ENCODE data around the gene BRSK2.
"Not testable (repeated sequence)": the region's sequence is repeated elsewhere in the genome, so short reads cannot be mapped to it uniquely, and the experiment has no call there.

Gene BRSK2

GRCh38 chr11:1502168-1502953 is 112.6 kb downstream of the BRSK2 start:
- no peak for DNase-seq

GRCh38 chr11:1502954-1503707 is 113.4 kb downstream of the BRSK2 start:
- DNase-seq = no peak

GRCh38 chr11:1503708-1504104 is 114.0 kb downstream of the BRSK2 start:
- no peak for DNase-seq

- no peak for DNase-seq
Observed at GRCh38 chr11:1504138-1504537, 114.4 kb downstream of the BRSK2 start.

- no peak for DNase-seq
Observed at GRCh38 chr11:1504581-1505290, 115.0 kb downstream of the BRSK2 start.

GRCh38 chr11:1505480-1505879 is 115.7 kb downstream of the BRSK2 start:
- no peak for DNase-seq

- no peak for DNase-seq
Observed at GRCh38 chr11:1506981-1507380, 117.2 kb downstream of the BRSK2 start.

GRCh38 chr11:1507381-1508140 is 117.8 kb downstream of the BRSK2 start:
- no peak for DNase-seq

- DNase-seq = no peak
Observed at GRCh38 chr11:1508491-1508891, 118.8 kb downstream of the BRSK2 start.

GRCh38 chr11:1508986-1509385 is 119.3 kb downstream of the BRSK2 start:
- no peak for DNase-seq

- DNase-seq = no peak
Observed at GRCh38 chr11:1509626-1510255, 120.0 kb downstream of the BRSK2 start.

GRCh38 chr11:1510351-1510750 is 120.6 kb downstream of the BRSK2 start:
- not testable (repeated sequence) for DNase-seq

- no peak for DNase-seq
Observed at GRCh38 chr11:1510928-1511327, 121.2 kb downstream of the BRSK2 start.

- no peak for DNase-seq
Observed at GRCh38 chr11:1511937-1512496, 122.3 kb downstream of the BRSK2 start.

Data from activated CD4-positive, alpha-beta T cell treated with anti-CD3 and anti-CD28 coated beads, Interleukin-2, amount 50 U/mL, for 4 hours (primary cell).